ENCODE results near the gene FYTTD1.

Gene FYTTD1

DNA sequence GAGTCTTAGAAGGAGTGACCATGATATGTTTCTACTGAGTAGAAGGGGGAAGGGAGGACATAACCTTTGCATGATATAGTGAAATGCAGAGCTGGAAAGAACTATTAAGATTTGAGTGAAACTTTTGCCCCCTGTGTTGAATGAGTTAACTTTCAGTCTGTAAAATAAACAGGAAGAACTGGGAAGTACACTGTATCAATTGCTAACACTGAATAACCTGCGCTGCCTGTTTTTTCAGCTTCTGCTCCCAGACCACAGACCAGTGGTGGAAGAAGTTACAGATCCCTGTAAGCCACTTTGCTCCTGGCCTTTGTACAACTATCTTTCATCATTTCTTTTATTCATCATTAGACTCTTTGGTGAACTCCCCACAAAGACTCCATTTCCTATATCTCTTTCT is 37.7 kb downstream of the FYTTD1 start:
- no peak for DNase-seq (ENCODE audit: low read depth, low spot score)
- H3K4me3 ChIP-seq (ENCODE audit: low read length) = no peak overlapping the region

DNA sequence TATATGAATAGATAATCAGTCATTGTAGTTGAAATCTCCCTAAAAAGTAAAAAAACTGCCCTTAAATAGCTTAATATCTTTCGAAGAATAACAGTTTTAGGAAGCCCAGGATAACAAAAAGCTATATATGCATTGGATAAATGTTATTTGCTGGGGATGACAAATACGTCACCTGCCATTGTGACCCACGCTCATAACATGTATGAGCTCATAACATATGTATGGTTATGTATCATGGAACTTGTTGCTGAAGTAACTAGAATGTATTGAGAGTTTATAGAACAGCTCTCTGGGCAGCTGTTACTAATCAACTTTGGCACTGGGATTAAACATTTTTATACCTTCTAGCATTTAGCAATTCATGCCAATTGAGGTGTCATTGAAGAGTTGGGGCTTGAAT is 39.6 kb downstream of the FYTTD1 start:
- no peak overlapping the region for H3K4me3 ChIP-seq (ENCODE audit: low read length)
- no peak for DNase-seq (ENCODE audit: low read depth, low spot score)

DNA sequence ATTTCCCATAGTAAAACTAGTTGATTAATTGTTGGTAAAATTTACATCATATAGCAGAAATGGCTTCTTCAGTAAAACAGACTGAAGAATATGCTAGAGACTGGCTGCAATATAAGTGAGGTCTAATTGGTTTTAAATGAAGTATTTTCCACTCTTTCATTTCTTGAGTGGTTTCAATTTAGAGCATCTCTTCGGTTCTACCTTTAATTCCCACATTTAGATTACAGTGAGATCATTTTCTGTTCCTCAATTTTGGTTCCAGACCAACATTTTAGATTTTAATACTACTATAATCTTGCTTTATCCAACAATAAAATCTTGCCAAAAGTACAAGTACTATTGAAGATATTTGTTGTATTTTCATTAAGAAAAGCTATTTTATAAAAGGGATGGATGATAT is 40.4 kb downstream of the FYTTD1 start:
- no peak for DNase-seq (ENCODE audit: low read depth, low spot score)
- no peak overlapping the region for H3K4me3 ChIP-seq (ENCODE audit: low read length)

DNA sequence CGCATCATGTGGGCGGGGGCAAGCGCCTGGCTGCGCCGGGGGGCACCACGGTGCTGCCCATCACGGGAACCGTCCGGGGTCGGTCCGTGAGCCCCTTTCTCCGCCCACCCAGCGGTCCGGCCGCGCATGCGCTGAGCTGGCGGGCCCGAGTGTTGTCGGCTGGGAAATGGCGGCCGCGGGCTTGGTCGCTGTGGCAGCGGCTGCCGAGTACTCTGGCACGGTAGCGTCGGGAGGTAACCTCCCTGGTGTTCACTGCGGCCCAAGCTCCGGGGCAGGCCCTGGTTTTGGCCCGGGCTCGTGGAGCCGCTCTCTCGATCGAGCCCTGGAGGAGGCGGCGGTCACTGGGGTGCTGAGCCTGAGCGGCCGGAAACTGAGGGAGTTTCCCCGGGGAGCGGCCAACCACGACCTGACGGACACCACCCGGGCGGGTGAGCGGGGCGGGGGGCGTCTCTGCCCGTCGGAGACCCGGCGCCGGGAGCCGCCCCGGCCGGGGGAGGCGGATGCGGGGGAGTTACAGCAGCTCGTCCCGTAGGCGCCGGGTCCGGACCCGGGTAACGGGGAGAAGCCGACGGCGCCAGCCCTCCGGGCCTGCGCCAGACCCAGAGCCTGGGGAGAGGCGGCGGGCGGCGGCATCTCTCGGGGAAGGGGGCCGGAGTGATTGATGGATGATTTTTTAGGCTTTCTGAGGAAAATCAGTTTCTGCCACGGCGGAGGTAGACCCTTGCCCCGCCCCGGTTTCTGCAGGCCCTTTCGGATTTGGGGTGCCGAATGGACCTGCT is 41.6 kb downstream of the FYTTD1 start, which contains the start of gene LRCH3:
Gene LRCH3 (plus strand): TSS at position 142 of the 779 bp plus-strand sequence. CDS start 25 bp downstream, at position 167.
- peak within 1 kb of the TSS; percentile 87 for H3K4me3 ChIP-seq (ENCODE audit: low read length)
- DNase-seq (ENCODE audit: low read depth, low spot score) = peak; percentile 45

DNA sequence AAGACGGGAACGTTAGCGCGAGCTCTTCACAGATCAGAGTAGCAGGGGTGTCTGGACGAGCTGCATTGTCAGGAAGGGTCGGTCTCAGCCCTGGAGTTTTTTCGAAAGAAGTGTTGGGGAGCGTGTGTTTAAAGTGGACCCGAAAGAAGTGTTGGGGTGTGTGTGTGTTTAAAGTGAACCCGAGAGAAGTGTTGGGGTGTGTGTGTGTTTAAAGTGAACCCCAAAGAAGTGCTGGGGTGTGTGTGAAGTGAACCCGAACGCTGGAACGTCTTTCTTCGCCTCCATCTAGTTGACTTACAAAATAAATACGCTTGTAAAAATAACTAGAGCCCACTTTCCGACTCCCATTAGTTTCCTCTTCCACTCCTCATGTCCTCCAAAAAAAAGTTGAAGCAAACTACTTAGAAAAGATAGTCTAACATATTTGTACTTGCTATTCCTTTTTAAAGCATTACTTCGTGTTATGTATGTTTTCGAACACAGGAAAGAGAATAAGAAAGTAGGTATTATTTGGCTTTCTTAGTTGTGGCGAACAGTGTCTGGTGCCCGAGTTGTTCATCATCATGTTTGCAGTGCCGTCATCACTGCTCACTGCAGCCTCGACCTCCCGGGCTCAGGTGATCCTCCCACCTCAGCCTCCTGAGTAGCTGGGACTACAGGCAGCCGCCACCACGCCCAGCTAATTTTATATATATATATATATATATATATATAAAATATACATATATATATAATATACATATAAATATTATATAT is 42.4 kb downstream of the FYTTD1 start:
- DNase-seq (ENCODE audit: low read depth, low spot score) = peak; percentile 11
- H3K4me3 ChIP-seq (ENCODE audit: low read length) = peak overlapping the region; percentile 87

DNA sequence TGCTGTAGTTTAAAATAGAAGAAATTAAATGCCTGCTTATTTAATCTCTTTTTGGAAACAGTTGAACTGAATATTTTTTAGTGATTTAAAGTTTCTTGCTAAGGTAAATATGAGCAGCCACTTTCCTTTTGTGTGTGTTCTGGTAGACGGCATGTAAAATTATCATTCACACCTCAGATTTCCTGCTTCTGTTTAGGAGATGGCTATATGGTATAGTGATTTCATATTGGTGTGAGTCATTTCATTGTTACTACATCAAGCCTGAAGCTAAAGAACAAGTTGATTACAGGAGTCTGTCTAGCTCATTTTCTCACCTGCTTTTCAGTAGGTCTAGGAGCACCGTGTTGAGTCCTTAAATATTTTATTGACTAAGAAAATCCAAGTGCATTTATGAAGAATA is 43.6 kb downstream of the FYTTD1 start:
- DNase-seq (ENCODE audit: low read depth, low spot score) = peak; percentile 17
- H3K4me3 ChIP-seq (ENCODE audit: low read length) = no peak overlapping the region

DNA sequence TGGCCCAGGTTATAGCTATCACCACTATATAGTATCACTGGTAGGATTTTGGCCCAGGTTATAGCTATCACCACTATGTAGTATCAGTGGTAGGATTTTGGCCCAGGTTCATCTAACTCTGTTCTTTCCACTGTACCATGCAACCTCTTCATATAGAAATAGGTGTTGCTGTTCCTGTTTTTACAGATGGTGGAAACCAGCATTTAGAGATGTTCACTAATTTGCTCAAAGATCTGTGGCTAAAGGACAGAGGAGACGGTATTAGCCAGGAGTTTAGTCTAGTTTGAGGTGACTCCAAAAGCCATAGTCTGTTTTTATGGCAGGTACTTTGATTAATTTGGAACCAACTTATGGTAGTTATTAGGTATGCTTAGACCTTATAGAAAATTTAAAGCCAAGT is 44.4 kb downstream of the FYTTD1 start:
- DNase-seq (ENCODE audit: low read depth, low spot score) = no peak
- H3K4me3 ChIP-seq (ENCODE audit: low read length) = no peak overlapping the region

DNA sequence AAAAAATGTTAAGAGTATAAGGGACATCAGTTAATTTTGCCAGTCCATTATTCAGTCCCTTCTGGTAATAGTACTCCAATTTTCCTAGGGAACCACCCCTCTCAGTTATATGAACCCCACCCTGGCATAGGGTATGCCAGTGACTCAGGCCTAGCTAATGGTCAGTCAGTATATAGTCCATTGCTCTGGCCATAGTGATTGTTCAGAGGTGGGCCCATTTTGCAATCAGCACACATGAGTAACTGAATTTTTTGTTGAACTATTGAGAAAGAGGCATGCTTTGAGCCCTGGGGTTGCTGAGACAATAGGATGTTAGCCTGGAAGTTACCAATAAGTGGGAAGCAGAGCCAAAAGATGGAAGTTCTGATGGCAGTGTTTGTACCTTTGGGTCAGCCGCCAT is 45.5 kb downstream of the FYTTD1 start:
- DNase-seq (ENCODE audit: low read depth, low spot score) = no peak
- no peak overlapping the region for H3K4me3 ChIP-seq (ENCODE audit: low read length)

DNA sequence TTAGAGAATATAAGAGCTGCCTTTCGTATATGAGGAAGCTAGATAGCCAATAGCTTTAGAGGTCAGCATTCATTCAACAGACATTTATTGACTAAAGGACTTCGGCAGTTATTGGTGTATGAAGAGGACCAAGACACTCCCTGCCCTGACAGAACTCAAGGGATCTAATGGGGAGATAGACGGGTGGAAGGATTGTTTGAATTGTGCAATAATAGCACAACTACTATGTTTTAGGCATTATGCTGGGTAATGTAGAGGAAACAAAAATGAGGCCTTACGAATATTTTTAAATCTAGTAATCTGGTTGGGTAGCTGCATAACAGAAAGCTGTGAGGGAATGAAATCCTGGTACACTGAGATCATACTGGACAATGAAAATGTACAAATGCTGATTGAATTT is 46.4 kb downstream of the FYTTD1 start:
- no peak overlapping the region for H3K4me3 ChIP-seq (ENCODE audit: low read length)
- no peak for DNase-seq (ENCODE audit: low read depth, low spot score)

DNA sequence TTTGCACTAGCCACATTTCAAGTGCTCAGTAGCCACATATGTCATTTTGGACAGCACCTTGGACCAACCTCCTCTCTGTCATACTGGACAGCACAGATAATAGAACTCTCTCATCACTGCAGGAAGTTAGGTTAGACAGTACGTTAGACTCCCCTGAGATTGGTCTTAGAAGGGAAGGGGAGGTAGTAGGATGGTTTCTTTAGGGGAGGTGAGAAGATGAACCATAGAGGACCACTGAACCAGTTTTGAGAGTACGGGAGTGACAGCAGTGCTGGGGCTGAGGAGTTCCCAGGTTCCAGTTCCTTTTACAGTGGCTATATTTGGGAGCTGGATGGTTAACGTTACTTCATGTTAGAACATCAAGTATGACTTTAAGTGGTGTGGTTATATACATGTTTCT is 49.2 kb downstream of the FYTTD1 start:
- no peak overlapping the region for H3K4me3 ChIP-seq (ENCODE audit: low read length)
- no peak for DNase-seq (ENCODE audit: low read depth, low spot score)

DNA sequence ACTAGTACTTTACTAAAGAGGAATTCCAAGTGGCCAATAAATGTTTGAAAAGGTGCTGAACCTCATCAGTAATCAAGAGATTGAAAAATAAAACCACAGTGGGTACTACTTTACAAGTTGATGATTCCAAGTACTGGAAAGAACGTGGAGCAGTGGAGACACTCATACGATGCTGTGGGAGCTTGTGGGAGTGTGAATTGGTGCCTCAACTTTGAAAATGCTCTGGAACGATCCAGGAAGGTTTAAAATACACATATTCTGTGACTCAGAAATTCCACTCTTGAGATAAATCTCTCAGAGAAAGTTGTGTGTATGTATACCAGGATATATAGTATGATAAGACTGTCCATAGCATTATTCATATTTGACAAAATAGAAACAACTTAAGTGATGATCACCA is 50.7 kb downstream of the FYTTD1 start:
- DNase-seq (ENCODE audit: low read depth, low spot score) = no peak
- no peak overlapping the region for H3K4me3 ChIP-seq (ENCODE audit: low read length)

DNA sequence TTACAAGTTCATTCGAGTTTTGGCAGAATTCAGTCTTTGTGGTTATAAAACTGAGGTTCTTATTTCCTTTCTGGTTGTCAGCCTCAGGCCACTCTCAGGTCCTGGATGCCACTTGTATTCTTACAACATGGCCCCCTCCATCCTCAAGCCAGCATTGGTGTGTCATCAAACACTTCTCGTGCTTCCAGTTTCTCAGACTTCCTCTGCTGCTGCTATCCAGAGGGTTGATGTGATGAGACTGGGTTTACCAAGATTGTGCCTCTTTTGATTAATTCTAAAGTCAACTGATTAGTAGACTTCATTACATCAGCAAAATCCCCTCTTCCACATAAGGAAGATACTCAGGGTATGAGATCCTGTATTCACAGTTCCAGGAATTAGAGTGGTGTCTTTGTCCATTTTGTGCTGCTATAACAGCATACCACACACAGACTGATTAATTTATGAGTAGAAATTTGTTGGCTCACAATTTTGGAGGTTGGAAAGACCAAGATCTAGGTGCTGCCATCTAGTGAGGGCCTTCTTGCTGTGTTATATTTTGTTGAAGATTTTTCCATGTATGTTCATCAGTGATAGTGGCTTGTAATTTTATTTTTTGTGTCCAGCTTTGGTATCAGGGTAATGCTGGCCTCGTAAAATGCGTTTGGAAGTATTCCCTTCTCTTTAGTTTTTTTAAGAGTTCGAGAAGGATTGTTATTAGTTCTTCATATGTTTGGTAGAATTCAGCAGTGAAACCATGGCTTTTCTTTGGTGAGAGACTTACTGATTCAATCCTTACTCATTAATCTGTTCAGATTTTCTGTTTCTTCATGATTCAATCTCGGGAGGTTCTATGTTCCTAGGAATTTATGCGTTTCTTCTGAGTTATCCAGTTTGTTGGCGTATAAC is 52.5 kb downstream of the FYTTD1 start:
- no peak overlapping the region for H3K4me3 ChIP-seq (ENCODE audit: low read length)
- peak; percentile 55 for DNase-seq (ENCODE audit: low read depth, low spot score)

DNA sequence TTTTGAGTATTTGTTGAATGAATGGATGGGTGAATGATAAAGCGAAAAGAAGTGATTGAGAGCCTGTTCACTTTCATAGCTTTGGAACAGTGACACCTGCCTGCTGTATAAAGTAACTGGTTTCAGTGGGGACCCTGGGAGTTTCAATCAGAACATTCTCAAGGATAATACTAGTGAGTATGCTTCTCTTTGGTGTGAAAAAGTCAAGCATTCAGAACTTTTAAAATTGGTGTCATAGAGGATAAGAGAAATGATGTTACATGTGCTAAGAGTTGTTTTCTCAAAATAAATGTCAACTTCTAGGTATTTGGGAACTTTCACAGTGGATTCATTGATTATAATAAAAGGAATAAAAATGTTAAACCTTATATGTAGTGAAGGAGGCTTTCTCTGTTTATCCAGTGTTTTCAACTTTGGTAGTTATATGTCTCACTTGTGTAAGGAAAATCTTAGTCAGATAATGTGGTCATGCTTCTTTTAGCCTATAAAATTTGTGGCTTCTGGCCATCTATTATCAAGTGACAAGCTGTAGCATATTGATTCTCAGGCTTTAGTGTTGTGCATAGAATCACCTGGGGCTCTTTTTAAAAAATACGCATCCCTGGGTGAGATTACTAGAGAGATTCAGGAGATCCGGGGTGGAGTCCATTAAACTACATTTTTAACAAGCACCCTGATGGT is 53.2 kb downstream of the FYTTD1 start:
- no peak for DNase-seq (ENCODE audit: low read depth, low spot score)
- no peak overlapping the region for H3K4me3 ChIP-seq (ENCODE audit: low read length)

DNA sequence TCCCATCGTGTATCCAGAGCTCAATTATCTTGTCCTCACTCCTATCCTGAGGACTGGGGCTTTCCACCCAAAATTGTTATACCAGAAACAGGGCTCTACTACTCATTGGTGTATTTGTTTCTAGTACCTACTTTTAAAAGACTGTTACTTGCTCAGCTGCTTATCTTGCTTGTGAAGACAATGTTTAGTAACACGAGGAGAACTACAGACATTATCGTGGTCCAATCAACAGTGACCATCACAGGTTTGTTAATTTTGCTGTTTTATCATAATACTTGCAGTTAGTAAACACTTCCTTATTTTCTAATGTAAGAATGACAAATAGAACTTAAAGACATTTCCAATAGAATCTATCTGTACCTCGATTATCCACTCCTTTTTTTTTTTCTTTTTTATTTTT is 54.8 kb downstream of the FYTTD1 start:
- DNase-seq (ENCODE audit: low read depth, low spot score) = no peak
- no peak overlapping the region for H3K4me3 ChIP-seq (ENCODE audit: low read length)

DNA sequence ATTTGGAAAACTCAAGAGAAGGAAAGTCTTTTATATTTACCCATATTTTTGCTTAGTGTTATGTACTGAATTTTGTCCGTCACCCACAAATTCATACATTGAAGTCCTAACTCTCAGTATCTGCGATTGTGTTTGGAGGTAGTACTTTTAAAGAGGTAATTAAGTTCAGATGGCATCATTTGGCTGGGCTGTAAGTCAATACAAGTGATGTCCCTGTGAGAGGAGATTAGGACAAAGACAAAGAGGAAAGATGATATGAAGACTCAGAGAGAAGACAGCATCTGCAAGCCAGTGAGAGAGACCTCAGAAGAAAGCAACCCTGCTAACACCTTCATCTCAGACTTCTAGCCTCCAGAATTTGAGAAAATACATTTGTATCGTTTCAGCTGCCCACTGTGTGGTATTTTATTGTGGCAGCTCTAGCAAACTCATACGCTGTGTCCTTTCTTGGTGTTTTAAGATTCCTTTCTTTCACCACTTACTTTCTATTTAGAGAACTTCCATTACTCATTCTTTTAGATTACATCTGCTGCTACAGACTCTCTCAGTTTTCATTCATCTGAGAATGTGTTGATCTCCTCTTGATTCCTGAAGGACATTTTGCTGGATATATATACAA is 58.4 kb downstream of the FYTTD1 start:
- H3K4me3 ChIP-seq (ENCODE audit: low read length) = no peak overlapping the region
- DNase-seq (ENCODE audit: low read depth, low spot score) = no peak

DNA sequence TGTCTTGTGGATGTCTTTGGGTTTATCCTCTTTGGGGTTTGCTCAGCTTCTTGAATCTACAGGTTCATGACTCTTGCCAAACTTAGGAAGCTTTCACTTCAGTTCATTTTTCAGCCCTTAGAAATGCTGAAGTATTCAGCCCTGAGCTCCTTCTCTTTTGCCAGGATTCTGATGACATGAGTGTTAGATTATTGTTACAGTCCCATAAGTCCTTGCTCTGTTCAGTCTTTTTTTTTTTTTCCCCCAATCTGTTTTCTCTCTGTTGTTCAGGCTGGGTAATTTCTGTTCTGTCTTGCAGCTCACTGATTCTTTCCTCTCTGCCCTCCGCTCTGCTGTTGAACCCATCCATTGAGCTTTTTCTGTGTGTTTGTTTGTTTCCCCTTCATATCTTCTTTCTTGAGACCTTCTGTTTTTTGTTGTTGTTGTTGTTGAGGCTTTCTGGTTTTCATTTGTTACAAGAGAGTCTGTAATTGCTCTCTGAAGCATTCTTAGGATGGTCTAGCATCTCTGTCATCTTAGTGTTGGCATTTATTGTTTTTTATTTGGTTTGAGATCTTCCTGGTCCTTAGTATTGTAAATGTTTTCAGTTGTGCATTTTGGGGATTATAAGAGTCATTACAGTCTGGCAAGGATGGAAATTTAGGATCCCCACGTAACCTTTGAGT is 59.8 kb downstream of the FYTTD1 start:
- no peak overlapping the region for H3K4me3 ChIP-seq (ENCODE audit: low read length)
- DNase-seq (ENCODE audit: low read depth, low spot score) = no peak

DNA sequence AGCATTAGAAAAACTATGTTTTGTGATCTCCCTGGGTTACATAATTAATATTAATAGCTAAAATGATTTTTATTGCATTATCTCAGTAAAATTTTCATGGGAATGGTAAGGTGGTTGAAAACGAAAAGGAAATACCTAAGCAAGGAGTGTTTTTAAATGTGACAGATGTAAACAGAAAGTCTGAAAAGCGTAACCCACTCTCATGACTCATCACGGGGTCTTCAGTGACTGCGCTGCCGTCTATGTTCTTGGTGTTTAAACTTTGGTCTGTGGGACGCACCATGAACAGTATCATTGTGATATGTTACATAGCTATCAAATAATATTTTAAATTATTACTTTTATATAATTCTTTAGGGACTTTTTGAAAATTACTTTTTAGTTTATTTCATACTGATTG is 61.2 kb downstream of the FYTTD1 start:
- H3K4me3 ChIP-seq (ENCODE audit: low read length) = no peak overlapping the region
- DNase-seq (ENCODE audit: low read depth, low spot score) = no peak

DNA sequence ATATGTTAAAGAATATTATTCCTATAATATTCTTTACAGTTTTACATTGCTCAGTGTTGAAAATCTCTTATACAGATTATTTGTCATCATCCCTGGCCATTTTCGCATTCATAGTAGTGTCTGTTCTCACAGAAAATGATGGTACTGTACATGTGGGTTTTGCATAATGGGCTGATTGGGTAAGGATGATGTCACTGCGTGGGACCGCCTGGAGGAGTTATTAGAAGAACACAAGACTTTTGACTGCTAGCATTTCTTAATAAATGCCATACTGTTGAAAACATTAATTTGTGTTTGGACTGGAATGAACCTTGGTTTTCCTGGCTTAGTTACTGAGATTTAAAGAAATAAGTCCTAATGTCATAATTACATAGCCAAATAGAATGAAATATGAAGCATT is 61.7 kb downstream of the FYTTD1 start:
- H3K4me3 ChIP-seq (ENCODE audit: low read length) = no peak overlapping the region
- no peak for DNase-seq (ENCODE audit: low read depth, low spot score)

All from Jurkat, Clone E6-1 (cell line).